ENCODE data around the gene MAP2K7.

Gene MAP2K7

GRCh38 chr19:7877249-7877836 is 26.3 kb upstream of the MAP2K7 start:
- TF ChIP-seq RAD21 (IDR thresholded peaks at IDR 0.05; ENCODE audit: low read depth): no peak
- TF ChIP-seq TAF1 (IDR thresholded peaks at IDR 0.05; ENCODE audit: low read depth): no peak
- TF ChIP-seq NFIC (IDR thresholded peaks at IDR 0.05): no peak
- TF ChIP-seq ZBTB7A (IDR thresholded peaks at IDR 0.05; ENCODE audit: low read depth): no peak
- no peak for TF ChIP-seq CREB1 (IDR thresholded peaks at IDR 0.05; ENCODE audit: low read depth)
- no peak for TF ChIP-seq FOXM1 (IDR thresholded peaks at IDR 0.05; ENCODE audit: borderline replicate concordance, low read depth)
- TF ChIP-seq YY1 (IDR thresholded peaks at IDR 0.05; ENCODE audit: low read depth): no peak
- TF ChIP-seq EGR1 (IDR thresholded peaks at IDR 0.05): no peak
- no peak for TF ChIP-seq CEBPB (IDR thresholded peaks at IDR 0.05)
- TF ChIP-seq TEAD4 (IDR thresholded peaks at IDR 0.05): no peak
- TF ChIP-seq, protein P1, sequence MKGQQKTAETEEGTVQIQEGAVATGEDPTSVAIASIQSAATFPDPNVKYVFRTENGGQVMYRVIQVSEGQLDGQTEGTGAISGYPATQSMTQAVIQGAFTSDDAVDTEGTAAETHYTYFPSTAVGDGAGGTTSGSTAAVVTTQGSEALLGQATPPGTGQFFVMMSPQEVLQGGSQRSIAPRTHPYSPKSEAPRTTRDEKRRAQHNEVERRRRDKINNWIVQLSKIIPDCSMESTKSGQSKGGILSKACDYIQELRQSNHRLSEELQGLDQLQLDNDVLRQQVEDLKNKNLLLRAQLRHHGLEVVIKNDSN (IDR thresholded peaks at IDR 0.05): no peak
- TF ChIP-seq, protein P2, sequence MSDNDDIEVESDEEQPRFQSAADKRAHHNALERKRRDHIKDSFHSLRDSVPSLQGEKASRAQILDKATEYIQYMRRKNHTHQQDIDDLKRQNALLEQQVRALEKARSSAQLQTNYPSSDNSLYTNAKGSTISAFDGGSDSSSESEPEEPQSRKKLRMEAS (IDR thresholded peaks at IDR 0.05): no peak
- TF ChIP-seq EP300 (IDR thresholded peaks at IDR 0.05; ENCODE audit: borderline replicate concordance): no peak
- TF ChIP-seq REST (IDR thresholded peaks at IDR 0.05; ENCODE audit: low read depth): no peak
- TF ChIP-seq TCF12 (IDR thresholded peaks at IDR 0.05; ENCODE audit: low read depth): no peak

- TF ChIP-seq CEBPB (IDR thresholded peaks at IDR 0.05) (no peak), CREB1 (IDR thresholded peaks at IDR 0.05; ENCODE audit: low read depth) (no peak), FOXM1 (IDR thresholded peaks at IDR 0.05; ENCODE audit: borderline replicate concordance, low read depth) (no peak)
These were observed 24.4 kb upstream of the MAP2K7 start for GRCh38 chr19:7879111-7879807.

DNA sequence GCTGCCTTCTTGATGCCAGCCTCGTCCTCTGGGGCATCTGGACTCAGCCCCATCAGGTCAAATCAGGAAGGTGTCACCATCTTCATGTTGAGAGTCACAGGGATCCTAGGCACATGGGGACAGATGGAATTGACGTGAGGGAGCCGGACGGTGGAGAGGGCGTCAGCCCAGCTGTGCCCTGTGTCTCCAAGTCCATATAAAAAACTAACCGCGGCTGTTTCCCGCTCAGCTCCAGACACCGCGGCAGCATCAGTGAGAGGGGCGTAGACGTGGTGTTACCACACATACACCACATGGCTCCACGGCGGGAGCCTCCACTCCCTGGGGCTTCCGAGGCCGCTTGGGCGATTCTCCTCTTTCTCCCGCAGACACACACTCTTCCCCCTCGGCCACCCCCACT is 23.8 kb upstream of the MAP2K7 start:
- TF ChIP-seq NFIC (IDR thresholded peaks at IDR 0.05) (no peak), CREB1 (IDR thresholded peaks at IDR 0.05; ENCODE audit: low read depth) (no peak), TAF1 (IDR thresholded peaks at IDR 0.05; ENCODE audit: low read depth) (no peak), YY1 (IDR thresholded peaks at IDR 0.05; ENCODE audit: low read depth) (no peak), EGR1 (IDR thresholded peaks at IDR 0.05) (no peak)
- TF ChIP-seq, protein P2 (IDR thresholded peaks at IDR 0.05): no peak

DNA sequence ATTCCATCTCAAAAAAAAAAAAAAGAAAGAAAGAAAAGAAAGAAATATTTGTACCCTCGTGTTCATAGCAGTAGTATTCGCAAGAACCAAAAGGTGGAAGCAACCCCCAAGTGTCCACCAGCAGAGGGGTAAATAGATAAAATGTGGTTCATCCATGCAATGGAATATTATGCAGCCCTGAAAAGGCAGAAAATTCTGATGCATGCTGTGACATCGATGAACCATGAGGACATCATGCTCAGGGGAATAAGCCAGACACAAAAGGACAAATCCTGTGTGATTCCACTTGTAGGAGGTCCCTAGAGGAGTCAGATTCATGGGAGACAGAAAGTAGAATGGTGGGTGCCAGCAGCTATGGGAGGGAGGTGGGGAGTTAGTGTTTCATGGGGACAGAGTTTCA is 21.8 kb upstream of the MAP2K7 start:
- TF ChIP-seq EP300 (IDR thresholded peaks at IDR 0.05; ENCODE audit: borderline replicate concordance) (no peak), CEBPB (IDR thresholded peaks at IDR 0.05) (no peak), NFIC (IDR thresholded peaks at IDR 0.05) (no peak), CREB1 (IDR thresholded peaks at IDR 0.05; ENCODE audit: low read depth) (no peak), EGR1 (IDR thresholded peaks at IDR 0.05) (no peak), TCF12 (IDR thresholded peaks at IDR 0.05; ENCODE audit: low read depth) (no peak), FOXM1 (IDR thresholded peaks at IDR 0.05; ENCODE audit: borderline replicate concordance, low read depth) (no peak), ZBTB7A (IDR thresholded peaks at IDR 0.05; ENCODE audit: low read depth) (no peak), TEAD4 (IDR thresholded peaks at IDR 0.05) (no peak)
- TF ChIP-seq, protein P1 (IDR thresholded peaks at IDR 0.05): no peak
- TF ChIP-seq, protein P2 (IDR thresholded peaks at IDR 0.05): no peak

DNA sequence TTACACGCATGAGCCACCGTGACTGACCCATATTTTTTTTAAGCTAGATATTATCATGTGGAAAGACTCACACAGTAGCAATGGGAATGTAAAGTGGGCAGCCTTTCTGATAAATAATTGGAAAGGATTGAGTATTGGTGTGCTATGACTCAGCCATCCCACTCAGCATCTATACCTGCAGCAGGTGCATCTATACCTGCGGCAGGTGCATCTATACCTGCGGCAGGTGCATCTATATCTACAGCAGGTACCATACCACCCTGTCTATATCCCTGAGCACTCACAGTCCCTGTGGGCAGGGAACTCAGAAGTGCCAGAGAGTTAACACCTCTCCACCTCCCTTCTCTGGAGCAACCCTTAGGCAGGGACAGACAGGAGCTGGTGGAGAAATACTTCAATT is 20.6 kb upstream of the MAP2K7 start:
- TF ChIP-seq REST (IDR thresholded peaks at IDR 0.05; ENCODE audit: low read depth): no peak
- no peak for TF ChIP-seq FOXM1 (IDR thresholded peaks at IDR 0.05; ENCODE audit: borderline replicate concordance, low read depth)
- TF ChIP-seq CEBPB (IDR thresholded peaks at IDR 0.05): no peak
- no peak for TF ChIP-seq TEAD4 (IDR thresholded peaks at IDR 0.05)
- TF ChIP-seq ZBTB7A (IDR thresholded peaks at IDR 0.05; ENCODE audit: low read depth): no peak
- TF ChIP-seq CREB1 (IDR thresholded peaks at IDR 0.05; ENCODE audit: low read depth): no peak
- no peak for TF ChIP-seq RAD21 (IDR thresholded peaks at IDR 0.05; ENCODE audit: low read depth)
- TF ChIP-seq EGR1 (IDR thresholded peaks at IDR 0.05): no peak
- TF ChIP-seq, protein P2 (IDR thresholded peaks at IDR 0.05): no peak
- TF ChIP-seq NFIC (IDR thresholded peaks at IDR 0.05): no peak
- TF ChIP-seq TAF1 (IDR thresholded peaks at IDR 0.05; ENCODE audit: low read depth): no peak
- TF ChIP-seq EP300 (IDR thresholded peaks at IDR 0.05; ENCODE audit: borderline replicate concordance): no peak
- TF ChIP-seq, protein P1 (IDR thresholded peaks at IDR 0.05): no peak
- no peak for TF ChIP-seq TCF12 (IDR thresholded peaks at IDR 0.05; ENCODE audit: low read depth)
- TF ChIP-seq YY1 (IDR thresholded peaks at IDR 0.05; ENCODE audit: low read depth): no peak

Measured in Ishikawa (cell line).